RCC 7860 (cell line): ENCODE measurements around the gene FRRS1.
"Not testable (repeated sequence)": the region's sequence is repeated elsewhere in the genome, so short reads cannot be mapped to it uniquely, and the experiment has no call there.

Experiments used
- DNase-seq: peaks from one replicate; pipeline ENCODE4 v3.0.0-alpha.2; 2015; ENCODE audit warnings: low spot score
- FAIRE-seq: peaks from 2 replicates; lab custom pipeline; 2012; peaks lifted over from hg19 to GRCh38; lab: Jason Lieb, UNC

The FRRS1 gene

DNA sequence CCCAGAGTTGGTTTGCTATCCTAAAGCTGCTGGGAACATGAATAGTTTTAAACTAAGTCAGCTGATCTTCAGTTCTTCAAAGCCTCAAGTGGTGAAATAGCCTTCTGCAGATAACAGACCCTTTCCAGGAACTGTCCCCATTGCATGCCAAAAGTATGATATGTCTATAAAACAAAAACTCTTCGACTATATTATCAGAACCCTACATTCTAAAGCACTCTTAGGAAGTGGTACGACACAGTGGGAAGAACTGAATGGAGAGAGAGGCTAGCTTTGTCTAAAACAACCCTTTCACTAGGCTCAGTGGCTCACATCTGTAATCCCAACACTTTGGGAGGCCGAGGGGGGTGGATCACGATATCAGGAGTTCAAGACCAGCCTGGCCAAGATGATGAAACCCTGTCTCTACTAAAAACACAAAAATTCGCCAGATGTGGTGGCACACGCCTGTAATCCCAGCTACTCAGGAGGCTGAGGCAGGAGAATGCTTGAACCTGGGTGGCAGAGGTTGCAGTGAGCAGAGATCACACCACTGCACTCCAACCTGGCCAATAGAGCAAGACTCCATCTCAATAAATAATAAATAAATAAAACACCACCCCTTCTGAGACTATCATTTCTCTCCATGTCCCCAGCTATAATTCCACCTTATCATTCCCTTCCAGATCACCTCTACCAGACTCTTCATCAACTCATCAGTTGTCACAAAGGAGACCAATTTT is 2.2 kb upstream of the FRRS1 start:
- FAIRE-seq (no peak), DNase-seq (no peak)

DNA sequence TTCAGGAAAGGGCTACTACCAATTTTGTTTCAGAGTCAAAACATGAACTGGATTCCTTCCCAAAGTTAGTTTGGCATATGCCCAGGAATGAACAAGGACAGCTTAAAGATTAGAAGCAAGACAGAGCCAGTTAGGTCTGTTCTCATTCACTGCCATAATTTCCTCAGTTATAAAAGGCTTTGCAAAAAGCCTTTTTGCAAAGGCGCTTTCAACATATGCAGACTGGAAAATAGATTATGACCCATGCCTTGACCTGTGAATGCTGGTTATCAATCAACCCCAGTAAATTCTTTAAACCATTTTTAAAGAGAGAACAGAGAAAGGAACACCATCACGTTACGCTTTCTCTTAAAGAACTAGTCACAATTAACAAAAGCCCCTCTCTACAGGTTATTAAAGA is 1.7 kb upstream of the FRRS1 start:
- FAIRE-seq, result no peak
- no peak for DNase-seq

DNA sequence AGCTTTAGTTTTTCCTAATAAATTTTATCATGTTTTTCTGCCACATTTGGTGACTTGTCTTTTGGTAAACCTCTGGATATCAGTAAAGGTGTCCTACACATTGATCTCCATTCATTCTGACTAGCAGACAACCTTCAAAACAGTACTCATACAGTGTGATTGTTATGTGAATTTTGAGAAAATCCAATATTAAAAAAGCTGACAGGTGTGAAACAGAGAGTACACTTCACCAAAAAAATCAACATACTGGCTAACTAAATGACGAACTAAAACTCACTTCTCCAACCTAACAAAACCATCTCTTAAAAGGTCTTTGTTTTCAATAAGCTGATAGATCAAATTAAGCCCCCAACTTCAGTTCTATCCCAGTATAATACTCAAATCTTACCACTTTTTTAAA is 1.5 kb downstream of the FRRS1 start:
- no peak for DNase-seq
- no peak for FAIRE-seq

DNA sequence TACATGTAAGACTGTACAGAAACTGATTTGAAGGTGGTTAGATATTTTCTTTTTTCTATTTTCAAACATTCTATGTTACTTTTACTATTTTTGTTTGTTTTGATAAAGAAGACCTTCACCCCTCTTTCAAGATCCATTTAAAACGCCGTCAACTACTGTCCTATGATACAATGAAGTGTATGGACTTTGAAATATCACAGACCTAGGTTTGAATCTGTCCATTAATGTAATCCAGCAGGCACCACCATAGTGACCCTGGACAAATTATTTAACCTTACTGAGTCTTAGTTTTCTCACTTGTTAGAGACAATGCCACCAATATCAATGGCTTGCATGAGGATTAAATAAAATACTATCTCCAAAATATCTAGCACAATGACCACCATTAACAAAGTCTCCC is 2.0 kb downstream of the FRRS1 start:
- DNase-seq, result no peak
- FAIRE-seq, result no peak

DNA sequence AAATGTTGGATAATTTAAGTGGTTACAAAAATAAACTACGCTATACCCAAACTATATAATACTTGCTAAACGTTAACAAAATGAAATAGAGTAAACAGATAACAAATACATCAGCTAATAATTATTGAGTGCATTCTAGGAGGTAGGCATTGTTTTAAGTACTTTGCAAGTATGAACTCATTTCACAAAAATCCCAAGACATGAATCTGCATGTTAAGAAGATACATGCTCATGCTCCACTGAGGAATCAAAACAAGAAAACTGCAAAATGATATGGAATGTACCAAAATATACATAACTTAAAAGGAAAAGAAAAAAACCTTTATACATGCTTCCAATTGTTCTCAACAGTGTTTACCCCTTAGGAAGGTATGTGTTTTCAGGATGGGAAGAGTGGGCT is 2.5 kb downstream of the FRRS1 start:
- no peak for DNase-seq
- FAIRE-seq, result no peak

DNA sequence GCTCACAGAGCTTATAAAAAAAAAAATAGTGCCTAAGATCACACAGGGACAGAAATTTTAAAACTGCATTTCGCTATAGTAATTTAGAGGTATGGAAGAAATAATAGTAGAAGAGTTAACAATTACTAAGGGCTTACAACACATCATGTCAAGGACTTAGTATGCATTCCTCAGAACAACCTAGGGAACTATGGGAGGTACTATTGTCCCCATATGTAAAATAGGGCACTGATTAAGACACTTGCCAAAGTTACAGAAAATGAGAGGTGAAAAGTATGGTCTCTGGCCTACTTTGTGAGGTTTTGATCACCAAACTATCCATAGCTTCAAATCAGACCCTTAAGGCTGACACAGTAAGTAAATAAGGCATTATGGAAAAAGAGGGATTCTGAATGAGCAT is 4.7 kb downstream of the FRRS1 start:
- FAIRE-seq (no peak), DNase-seq (no peak)

DNA sequence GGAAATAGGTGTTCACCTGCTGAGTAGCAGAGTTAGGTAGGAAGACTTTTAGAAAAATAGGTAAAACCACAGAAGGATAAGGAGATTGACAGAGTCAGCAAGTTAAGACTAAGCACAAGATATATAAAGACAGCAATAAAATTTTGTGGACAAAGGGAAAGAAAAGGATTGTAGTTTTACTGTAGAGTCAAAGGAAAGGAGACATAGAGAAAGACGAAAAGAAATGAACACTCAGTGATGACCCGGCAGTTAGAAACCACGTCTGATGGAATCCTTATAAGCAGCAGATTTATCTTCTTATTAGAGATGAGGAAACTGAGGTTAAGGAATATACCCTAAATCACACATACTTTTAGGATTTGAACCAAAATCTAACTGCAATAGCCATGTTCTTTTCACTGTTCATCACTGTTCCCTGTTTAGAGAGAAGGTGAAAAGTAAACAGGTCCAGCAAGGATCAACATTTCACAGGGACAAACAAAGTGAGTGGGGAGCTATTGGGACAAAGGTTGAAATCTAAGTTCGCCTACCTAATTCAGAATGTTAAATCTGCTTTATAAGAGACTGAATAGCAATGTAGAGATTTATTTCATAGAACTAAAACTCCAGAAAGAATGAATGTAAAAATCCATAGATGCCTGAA is 6.8 kb downstream of the FRRS1 start:
- DNase-seq (no peak), FAIRE-seq (no peak)

DNA sequence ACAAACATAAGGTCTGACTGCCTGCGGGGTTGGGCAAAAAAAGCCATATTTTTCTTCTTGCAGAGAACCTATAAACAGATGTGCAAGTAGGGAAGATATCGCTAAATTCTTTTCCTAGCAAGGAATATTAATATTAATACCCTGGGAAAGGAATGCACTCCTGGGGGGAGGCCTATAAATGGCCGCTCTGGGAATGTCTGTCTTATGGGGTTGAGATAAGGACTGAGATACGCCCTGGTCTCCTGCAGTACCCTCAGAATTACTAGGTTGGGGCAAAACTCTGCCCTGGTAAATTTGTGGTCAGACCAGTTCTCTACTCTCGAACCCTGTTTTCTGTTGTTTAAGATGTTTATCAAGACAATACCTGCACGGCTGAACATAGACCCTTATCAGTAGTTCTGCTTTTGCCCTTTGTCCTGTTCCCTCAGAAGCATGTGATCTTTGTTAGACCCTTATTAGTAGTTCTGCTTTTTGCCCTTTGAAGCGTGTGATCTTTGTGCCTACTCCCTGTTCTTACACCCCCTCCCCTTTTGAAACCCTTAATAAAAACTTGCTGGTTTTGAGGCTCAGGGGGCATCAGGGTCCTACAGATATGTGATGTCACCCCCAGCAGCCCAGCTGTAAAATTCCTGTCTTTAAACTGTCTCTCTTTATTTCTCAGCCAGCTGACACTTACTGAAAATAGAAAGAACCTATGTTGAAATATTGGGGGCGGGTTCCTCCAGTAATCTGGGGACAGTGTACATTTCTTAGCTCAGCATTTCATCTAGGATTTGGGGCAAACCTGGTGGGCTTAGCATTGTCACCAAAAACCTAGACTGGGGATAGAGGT is 7.5 kb downstream of the FRRS1 start:
- not testable (repeated sequence) for FAIRE-seq, DNase-seq

DNA sequence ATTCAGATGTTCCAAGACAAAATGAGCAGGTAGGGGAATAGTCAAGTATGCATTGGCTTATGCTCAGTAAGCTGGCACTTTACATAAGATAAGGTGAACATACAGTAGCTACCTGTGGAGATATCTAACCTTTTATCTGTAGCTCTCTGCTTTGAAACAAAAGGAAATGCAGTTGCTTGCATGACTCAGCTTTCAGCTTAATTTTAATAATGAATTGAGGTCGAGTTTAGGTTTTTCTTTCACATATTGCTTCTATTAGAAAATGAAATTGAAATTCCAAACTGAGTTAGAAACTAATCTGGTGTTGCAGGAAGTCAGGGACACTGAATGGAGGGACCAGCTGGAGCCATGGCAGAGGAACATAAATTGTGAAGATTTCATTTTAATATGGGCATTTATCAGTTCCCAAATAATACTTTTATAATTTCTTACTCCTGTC is 8.3 kb downstream of the FRRS1 start:
- FAIRE-seq (no peak), DNase-seq (no peak)

DNA sequence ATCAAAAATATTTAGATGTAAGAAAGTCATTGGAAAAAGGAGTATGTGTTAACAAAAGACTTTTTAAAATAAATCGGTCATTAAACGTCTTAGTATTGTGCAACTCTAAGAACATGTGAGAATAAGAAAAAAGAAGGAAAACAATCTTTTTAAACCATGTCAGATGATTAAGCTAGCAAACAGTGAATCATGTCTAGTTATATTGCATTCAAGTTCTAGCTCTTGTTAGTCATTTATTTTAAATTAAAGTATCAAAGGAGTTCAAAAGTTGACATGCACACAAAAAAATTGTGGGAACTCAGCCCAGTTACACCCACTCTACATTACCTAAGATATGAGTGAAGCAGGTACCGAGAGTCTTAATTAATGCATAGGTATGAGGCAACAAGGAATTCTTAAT is 9.8 kb downstream of the FRRS1 start:
- FAIRE-seq (peak; percentile 87), DNase-seq (peak; percentile 26)

DNA sequence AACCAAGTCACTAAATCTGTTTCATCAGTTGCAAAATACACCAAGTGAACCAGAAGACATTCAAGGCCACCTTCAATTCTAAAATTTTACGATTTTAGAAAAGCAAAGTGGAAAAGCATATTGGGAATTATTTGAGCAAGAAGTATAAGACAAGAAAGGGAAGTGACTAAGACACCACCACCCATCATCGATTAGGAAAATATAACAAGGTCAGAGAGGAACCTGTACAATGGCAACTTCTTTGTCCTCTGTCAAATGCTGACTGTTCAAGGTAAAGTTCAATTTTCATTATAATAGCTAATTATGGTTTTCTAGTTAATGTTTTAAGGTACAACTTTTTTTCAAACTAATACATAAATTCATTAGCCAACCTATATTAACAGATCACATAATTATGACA is 10.8 kb downstream of the FRRS1 start:
- DNase-seq (no peak), FAIRE-seq (peak; percentile 29)

DNA sequence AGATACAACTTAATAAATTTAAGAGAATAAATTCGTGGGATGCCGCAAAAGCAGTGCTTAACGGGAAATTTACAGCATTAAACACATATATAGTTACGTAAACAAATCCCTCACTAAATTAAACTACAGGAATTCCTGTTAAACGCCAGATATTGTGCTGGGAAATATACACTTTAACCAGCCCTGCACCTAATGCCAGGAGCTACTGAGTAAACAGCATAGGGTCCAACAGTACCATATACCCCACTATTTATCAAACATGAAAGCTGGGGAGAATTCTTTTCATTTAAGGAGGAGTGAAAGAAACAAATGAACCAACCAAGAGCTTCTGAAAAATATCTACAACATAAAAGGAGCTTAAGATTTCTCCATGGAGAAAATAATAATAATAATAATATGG is 11.7 kb downstream of the FRRS1 start:
- FAIRE-seq (no peak), DNase-seq (no peak)

DNA sequence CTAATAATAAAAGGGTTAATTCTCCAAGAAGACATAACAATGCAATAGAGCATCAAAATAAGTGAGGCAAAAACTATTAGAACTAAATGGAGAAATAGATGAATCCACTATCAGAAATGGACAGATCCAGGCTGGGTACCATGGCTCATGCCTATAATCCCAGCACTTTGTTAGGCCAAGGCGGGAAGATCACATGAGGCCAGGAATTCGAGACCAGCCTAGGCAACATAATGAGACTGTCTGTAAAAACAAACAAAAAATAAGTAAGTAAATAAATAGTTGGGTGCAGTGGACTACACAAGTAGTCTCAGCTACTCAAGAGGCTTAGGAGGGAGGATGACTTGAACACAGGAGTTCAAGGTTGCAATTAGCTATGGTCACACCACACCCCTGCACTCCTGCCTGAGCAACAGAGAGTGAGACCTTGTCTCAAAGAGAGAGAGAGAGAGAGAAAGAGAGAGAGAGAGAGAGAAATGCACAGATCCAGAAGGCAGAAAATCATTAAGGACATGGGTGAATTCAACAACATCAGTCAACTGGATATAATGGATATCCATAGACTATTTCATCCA is 12.3 kb downstream of the FRRS1 start:
- DNase-seq (no peak), FAIRE-seq (no peak)

DNA sequence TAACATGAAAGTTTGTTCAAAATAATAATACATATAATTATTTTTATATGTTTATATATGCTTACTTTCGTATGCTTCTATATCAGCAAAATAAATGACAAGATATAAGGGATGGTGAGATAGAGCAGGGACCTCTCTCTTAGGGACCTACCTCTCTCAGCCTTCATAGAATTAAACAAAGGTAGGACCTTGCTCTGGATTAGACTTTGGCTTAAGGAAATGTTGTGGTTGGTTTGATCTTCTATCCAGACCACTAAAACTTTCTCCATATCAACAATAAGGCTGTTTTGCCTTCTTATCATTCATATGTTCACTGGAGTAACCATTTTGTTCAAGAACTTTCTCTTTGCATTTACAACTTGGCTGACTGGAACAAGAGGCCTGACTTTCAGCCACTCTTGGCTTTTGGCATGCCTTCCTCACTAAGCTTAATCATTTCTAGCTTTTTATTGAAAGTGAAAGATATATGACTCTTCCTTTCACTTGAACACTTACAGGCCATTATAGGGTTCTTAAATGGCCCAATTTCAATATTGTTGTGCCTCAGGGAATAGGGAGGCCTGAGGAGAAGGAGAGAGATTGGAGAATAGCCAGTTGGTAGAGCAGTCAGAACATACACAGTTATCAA is 14.4 kb downstream of the FRRS1 start:
- peak; percentile 75 for FAIRE-seq

DNA sequence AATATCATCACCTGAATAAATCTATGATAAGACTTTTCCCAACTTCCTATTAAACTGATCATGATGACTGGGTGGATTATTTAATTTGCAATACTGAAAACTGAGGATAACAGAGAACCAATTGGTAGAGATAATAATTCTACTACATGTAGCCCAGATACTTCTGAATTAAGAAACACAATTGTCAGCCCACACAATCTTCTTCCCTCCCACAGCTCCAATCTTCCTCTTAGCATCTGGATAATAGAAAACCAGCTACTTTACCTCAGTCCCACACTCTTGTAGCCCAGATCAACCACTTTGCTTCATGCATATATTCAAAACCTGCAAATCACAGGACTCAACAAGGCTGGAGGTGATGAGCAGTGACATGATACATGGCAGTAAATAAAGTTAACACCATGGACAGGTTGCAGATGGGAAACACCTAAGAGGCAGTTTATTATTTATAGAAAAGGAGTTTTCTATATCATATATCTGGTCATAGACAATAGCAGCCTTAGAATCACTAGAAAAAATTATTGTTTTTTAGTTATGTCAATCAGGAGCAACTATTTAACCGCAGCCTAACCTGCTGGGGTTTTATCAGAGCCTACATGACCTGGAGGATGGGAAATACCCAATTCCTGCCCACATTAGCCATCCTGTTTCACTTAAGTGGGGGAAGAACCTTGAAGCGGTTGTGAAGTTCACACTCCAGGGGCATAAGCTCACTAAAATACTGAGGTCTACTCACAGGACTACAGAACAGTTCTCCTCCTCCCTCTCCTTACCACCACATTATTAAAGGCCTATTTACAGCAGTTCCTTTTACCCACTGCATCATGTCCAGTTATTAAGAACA is 16.7 kb downstream of the FRRS1 start:
- DNase-seq, result no peak
- FAIRE-seq, result no peak

More for the DNA sequence above, 14.4 kb downstream of the FRRS1 start:
- DNase-seq, result no peak

DNA sequence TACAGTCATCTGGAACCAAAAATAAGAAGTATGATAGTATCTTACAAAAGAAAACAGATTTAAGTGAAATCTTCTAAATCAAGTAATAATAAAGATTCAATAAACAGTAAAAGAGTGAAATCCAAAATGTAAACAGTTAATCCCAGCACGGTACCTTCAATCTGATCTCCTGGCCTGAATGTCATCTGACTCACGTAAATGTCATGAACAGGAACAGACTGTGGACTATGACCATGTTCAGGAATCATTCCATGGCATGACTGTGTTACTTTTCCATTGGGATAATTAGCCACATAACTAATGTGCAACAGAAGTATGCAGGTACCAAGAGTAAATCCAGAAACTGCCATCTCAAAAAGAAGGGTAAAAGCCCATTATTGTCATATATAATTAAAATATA is 18.0 kb downstream of the FRRS1 start:
- peak; percentile 79 for FAIRE-seq
- DNase-seq, result peak; percentile 37

DNA sequence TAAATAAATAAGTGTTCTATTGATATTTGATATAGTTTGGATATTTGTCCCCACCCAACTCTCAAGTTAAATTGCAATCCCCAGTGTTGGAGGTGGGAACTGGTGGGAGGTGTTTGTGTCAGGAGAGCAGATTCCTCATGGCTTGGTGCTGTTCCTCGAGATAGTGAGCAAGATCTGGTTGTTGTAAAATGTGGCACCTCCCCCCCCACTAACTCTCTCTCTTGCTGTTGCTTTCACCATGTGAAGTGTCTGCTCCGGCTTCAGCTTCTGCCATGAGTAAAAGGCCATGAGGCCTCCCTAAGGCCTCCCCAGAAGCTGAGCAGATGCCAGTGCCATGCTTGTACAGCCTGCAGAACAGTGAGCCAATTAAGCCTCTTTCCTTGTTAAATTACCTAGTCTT is 20.8 kb downstream of the FRRS1 start:
- FAIRE-seq, result no peak

DNA sequence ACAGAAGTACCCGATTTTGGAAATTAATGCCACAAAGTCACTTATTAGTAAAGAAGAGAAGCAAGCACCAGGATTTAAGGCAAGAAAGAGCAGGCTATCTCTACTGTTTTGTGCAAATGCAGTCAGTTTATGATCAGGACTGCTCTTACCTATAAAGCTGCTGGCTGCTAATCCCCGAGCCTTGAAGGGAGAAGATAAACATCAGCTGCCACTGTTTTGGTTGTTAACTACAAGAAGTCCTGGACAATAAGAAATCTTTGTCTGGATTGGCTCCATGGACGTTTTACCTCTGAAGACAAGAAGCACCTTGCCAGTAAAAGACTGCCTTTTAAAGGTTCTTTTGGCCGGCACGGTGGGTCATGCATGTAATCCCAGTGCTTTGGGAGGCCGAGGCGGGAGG is 21.4 kb downstream of the FRRS1 start:
- FAIRE-seq (no peak), DNase-seq (no peak)

More for the DNA sequence above, 20.8 kb downstream of the FRRS1 start:
- DNase-seq, result no peak

DNA sequence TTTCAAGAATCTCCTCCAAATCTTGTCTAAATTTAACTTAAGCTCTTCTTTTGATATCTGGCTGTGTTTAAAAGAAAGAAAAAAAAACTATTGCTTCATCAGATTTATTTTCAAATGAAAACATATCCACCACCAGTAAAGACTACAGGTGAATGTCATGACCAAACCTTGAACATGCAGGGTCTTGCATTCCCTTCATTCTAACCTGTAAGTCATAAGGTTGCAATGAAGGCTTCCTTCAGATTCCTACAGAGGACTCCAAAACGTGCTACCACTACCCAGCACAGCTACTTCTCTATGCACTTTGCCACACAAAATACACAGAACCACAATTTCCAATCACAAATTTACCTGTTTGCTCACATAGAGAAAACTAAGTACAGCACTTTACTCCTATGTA is 26.3 kb downstream of the FRRS1 start:
- DNase-seq, result no peak
- no peak for FAIRE-seq

DNA sequence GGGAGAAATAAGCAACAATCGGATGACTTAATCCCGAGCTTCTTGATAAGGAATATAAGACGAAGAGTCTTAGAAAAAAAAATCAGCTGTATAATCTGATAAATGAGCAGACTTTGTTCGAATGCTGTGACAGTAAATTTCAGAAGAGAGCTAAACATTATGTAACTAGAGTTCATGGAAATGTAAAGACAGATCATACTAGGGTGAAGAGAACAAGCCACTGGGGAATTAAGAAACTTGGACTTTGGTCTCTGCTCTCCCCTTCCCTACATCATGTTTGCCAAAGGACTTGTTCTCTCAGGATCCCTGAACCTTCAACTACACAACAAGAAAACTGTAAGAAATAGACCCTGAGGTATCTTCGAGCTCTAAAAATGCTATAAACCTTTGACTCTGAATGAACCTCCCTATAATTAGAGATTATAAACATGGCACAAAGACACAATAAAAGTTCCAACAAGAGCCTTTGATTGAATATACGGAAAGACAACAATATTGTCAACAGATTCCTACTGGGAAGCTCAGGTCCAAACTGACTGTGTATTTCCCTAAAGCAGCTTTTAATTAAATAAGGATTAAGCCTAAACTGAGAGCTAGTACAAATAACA is 27.5 kb downstream of the FRRS1 start:
- no peak for FAIRE-seq
- no peak for DNase-seq
